Thoracic aorta (tissue), 2 donors: ENCODE results near the gene S100A2. TPM values are rescaled to one million over a fixed set of nuclear protein-coding genes. Genes with fewer than 3 reads are reported as not detected.
A peak's percentile ranks its signal among the peaks of the same experiment; 100 is the strongest.

Experiments
- ATAC-seq: fragments of 150-250 bp; one replicate; pipeline ENCODE4 v1.8.0; 2017; ENCODE audit warnings: low read depth; ENCODE audit not compliant: insufficient number of reproducible peaks, low FRiP score
- DNase-seq: peaks from one replicate; pipeline ENCODE4 v3.0.0-alpha.2; 2020; ENCODE audit warnings: low spot score
- H3K27ac ChIP-seq, 2 donors: fragments of 200-600 bp; sonication (generic); 1 replicate in 1 of 2; 2 replicates in 1 of 2; pipeline ENCODE4 v1.5.1; 2016; ENCODE audit warnings: mild to moderate bottlenecking in 2 of 2, moderate library complexity in 2 of 2
- H3K27me3 ChIP-seq: fragments of 200-600 bp; sonication (generic); replicated peaks from 2 replicates; pipeline ENCODE4 v1.6.0; 2016; ENCODE audit warnings: mild to moderate bottlenecking; ENCODE audit not compliant: insufficient read depth
- H3K36me3 ChIP-seq: fragments of 200-600 bp; sonication (generic); one replicate; pipeline ENCODE4 v1.5.1; 2016
- H3K4me1 ChIP-seq, 2 donors: fragments of 200-600 bp; sonication (generic); 1 replicate in 1 of 2; 2 replicates in 1 of 2; pipeline versions ENCODE4 v1.5.1 to v1.6.0; 2016; ENCODE audit warnings: low read depth in 2 of 2, mild to moderate bottlenecking in 1 of 2; ENCODE audit not compliant: control insufficient read depth in 1 of 2
- H3K4me3 ChIP-seq: fragments of 200-600 bp; sonication (generic); 2 replicates; pipeline ENCODE4 v1.5.1; 2016; ENCODE audit warnings: mild to moderate bottlenecking
- H3K9me3 ChIP-seq: fragments of 200-600 bp; sonication (generic); 2 replicates; pipeline ENCODE4 v1.5.1; 2016
- total RNA-seq, 2 donors: library from RNA; depleted of rRNA; stranded (reverse); fragments of >200 nt; gene quantifications; one replicate each; pipeline versions ENCODE4 v1.1.0 to v1.2.3, GENCODE V29; 2016
- TF ChIP-seq, protein P1 (sequence below): fragments of 200-600 bp; sonication (generic); IDR thresholded peaks from one replicate; pipeline ENCODE4 v1.5.1; 2019; ENCODE audit warnings: antibody characterized with exemption

Gene S100A2
- total RNA-seq, 2 donors from 2014 or later: 1.1 to 2.9 TPM

DNA sequence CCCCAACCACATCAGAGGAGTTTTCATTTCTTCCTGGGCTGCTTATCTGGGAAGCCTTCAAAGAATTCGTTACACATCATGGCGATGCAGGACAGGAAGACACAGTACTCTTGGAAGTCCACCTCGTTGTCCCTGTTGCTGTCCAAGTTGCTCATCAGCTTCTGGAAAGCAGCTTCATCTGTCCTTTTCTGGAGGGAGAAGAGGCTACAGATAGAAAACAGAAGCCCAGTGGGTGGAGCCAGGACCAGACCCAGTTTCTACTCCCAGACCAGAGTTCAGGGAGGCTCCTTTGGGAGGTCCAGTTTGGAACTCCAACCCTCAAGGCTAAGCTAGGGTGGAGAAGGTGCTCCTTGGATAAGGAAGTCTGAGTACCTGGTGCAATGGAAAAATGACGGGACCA, 21.9 kb downstream of the S100A2 start:
- peak overlapping the region; percentile 85 for H3K4me3 ChIP-seq
- TF ChIP-seq, protein P1, sequence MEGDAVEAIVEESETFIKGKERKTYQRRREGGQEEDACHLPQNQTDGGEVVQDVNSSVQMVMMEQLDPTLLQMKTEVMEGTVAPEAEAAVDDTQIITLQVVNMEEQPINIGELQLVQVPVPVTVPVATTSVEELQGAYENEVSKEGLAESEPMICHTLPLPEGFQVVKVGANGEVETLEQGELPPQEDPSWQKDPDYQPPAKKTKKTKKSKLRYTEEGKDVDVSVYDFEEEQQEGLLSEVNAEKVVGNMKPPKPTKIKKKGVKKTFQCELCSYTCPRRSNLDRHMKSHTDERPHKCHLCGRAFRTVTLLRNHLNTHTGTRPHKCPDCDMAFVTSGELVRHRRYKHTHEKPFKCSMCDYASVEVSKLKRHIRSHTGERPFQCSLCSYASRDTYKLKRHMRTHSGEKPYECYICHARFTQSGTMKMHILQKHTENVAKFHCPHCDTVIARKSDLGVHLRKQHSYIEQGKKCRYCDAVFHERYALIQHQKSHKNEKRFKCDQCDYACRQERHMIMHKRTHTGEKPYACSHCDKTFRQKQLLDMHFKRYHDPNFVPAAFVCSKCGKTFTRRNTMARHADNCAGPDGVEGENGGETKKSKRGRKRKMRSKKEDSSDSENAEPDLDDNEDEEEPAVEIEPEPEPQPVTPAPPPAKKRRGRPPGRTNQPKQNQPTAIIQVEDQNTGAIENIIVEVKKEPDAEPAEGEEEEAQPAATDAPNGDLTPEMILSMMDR: no peak
- ATAC-seq (no peak), DNase-seq (no peak)
- H3K36me3 ChIP-seq: no peaks in the 10 kb centered on the region
- no peaks in the 10 kb centered on the region for H3K9me3 ChIP-seq
- peaks cover 52 to 74% of the 10 kb centered on the region in 2 donors for H3K4me1 ChIP-seq
- peak overlapping the region; percentile 80 to 96 for H3K27ac ChIP-seq
- no peaks in the 10 kb centered on the region for H3K27me3 ChIP-seq

DNA sequence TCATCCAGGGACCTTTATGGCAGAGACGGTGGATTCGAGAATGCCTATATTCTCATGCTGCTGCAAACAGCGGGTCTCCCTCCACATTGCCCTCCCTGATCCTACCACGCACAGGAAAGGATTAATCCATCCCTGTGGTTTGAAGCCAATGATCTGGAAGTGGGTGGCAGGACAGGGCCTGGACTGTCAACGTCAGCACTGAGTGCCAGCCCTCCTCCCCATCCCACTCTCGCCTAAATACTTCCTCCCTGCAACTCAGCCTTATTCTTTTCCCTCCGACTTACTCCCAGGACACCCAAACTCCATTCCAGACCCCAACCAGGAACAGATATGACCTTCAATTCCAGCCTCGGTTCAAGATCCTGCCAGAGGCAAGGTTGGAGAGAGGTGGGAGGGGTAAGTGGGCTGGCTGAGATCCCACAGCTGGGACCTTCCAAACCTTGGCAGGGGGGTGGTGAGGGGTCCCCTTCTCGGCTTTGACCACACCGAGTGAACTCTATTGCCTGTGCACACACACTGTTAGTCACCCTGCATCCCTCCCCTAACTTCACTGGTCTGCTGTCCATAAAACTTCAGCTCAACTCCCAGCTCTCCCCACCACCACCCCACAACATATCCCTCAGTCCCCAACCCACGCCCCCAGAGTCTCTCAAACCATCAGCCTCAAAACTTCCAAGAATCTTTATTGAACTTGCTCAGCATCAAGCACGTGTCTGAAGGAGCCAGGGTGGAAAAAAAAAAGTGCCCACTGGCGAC, 22.5 kb downstream of the S100A2 start:
- no peaks in the 10 kb centered on the region for H3K36me3 ChIP-seq
- no peaks in the 10 kb centered on the region for H3K27me3 ChIP-seq
- DNase-seq (no peak), ATAC-seq (no peak)
- peak overlapping the region; percentile 80 to 96 for H3K27ac ChIP-seq
- peak overlapping the region; percentile 85 for H3K4me3 ChIP-seq
- peaks cover 46 to 68% of the 10 kb centered on the region in 2 donors for H3K4me1 ChIP-seq
- no peaks in the 10 kb centered on the region for H3K9me3 ChIP-seq
- TF ChIP-seq, protein P1: no peak

DNA sequence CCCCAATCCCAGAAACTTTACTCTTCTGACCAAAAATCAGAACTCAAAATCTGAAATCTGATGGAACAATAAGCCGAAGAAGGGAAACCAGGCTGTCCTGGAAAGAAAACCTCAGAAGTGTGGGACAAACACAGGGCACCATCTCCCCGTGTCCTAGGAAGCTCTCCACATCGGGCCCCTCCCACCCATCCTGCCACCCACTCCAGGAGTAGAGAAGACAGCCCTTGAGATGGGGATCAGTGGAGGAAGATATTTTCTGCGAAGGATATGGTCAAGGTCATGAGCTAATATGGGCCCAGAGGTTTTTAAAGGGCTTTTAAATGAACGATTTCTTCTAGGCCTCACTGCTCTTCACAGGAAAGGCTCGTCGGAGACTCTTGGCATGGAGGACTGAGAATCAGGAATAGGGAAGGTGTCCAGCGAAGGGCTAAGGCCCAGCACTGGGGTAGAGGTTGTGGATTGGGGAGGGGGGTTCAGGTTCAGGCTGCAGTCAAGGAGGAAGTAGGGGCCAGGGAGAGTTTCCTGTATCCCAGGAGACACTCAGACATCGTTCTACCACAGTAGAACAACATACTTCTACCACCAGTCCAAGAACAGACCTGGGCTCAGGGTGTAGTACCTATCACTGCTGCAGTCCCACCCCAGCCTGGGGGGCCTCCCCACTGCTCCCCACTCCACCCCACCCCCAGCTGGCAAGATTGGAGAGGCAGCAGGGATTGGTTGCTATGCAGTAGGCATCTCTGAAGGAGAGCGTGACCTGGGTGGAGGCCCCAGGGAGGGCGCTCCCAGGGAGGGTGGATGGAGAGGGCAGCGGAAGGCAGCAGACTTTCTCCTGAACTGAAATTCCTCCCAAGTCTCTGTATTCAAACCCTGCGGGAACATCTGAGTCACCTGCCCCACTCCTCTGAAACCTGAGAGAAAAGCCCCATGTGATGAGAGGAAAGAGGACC, 23.7 kb downstream of the S100A2 start:
- no peak for ATAC-seq
- Histone ChIP-seq H3K9me3 (no peaks in the 10 kb centered on the region), H3K27ac (peak overlapping the region; percentile 80 to 96), H3K4me3 (no peak overlapping the region), H3K27me3 (no peaks in the 10 kb centered on the region), H3K36me3 (no peaks in the 10 kb centered on the region), H3K4me1 (peaks cover 39 to 56% of the 10 kb centered on the region in 2 donors)
- TF ChIP-seq, protein P1: no peak
- no peak for DNase-seq

DNA sequence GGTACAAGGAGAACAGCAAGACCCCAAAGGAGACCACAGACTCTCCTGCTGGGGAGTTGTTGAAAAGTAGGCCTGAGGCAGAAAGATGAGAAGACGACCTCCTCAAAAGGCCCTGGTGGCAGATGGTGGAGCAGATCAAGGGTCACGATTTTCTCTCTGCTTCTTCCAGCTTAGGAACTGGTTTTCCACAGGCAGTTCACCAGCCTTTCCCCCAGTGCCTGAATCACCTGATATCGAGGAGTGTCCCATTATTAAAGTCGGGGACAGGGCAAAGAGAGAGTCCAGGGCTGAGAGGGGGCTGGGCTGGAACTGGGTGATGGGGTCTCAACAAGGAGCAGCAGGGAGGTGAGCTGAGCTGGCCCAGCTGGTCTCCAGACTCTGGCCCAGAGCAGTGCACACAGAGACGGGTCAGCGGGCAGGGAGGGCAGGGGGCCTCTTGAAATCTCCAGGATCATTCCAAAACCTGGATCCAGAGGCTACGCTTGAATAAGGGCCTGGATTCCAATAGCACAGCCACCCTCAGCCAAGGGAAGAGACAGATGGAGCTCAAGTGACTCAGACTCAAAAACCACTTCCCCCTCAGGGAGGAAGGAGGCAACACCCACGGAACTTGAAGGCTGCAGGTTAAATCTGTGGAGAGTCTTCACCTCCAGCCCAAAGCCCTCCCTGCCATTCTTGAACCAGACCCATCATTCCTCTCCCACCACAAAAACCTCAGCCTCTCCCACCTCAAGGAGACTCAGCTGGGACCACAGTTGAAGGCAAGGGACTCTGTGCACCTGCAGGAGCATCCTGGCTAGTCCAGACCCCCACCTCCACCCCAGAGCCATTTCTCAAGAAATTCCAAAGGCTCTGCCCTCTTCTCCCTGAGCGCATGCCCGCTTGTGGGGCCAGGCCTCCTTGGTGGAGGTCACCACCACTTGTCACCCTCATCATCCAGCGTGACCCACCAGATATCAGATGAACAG, 25.0 kb downstream of the S100A2 start, which contains the start of gene S100A5:
Gene S100A5, minus strand, starts transcription at position 541 of the 968 bp plus-strand sequence. CDS start 743 bp downstream, outside the sequence.
- no peak for ATAC-seq
- no peak for DNase-seq
- TF ChIP-seq, protein P1: no peak
- Histone ChIP-seq H3K9me3 (no peaks in the 10 kb centered on the region), H3K4me3 (no peak within 1 kb of the TSS), H3K4me1 (peaks cover 27 to 50% of the 10 kb centered on the region in 2 donors), H3K27me3 (no peaks in the 10 kb centered on the region), H3K36me3 (no peaks in the 10 kb centered on the region), H3K27ac (peak within 1 kb of the TSS; percentile 80 to 96)
